GM19397 (cell line): Measurements from ENCODE around the gene PES1.
"Not testable (repeated sequence)": the region's sequence is repeated elsewhere in the genome, so short reads cannot be mapped to it uniquely, and the experiment has no call there.

Experiments
- ATAC-seq: cut with Tn5 transposase; IDR thresholded peaks from one replicate; pipeline ENCODE4 v1.9.1; 2021; ENCODE audit warnings: mild to moderate bottlenecking, moderate library complexity; ENCODE audit not compliant: unreplicated experiment

Gene PES1

GRCh38 chr22:30578481-30578880 lies 13.2 kb downstream of the PES1 start:
- ATAC-seq = no peak

GRCh38 chr22:30575859-30576258 lies 15.9 kb downstream of the PES1 start:
- no peak for ATAC-seq

- ATAC-seq = no peak
These were observed 16.6 kb downstream of the PES1 start for GRCh38 chr22:30574997-30575671.

- ATAC-seq = no peak
These were observed 17.4 kb downstream of the PES1 start, which contains the start of gene GAL3ST1 for GRCh38 chr22:30574095-30574981. Gene GAL3ST1 (minus strand): TSS chr22:30574665. CDS start chr22:30557392, 17,273 bp downstream.

- ATAC-seq = no peak
These were observed 18.1 kb downstream of the PES1 start for GRCh38 chr22:30573594-30574094.

GRCh38 chr22:30572840-30573593 lies 18.7 kb downstream of the PES1 start:
- no peak for ATAC-seq

GRCh38 chr22:30572210-30572609 lies 19.5 kb downstream of the PES1 start:
- ATAC-seq = no peak

- ATAC-seq = no peak
These were observed 22.0 kb downstream of the PES1 start for GRCh38 chr22:30569674-30570202.

- ATAC-seq = no peak
These were observed 23.4 kb downstream of the PES1 start for GRCh38 chr22:30568137-30568805.

GRCh38 chr22:30567277-30567676 lies 24.4 kb downstream of the PES1 start:
- ATAC-seq = not testable (repeated sequence)

- ATAC-seq = no peak
These were observed 25.6 kb downstream of the PES1 start for GRCh38 chr22:30566125-30566524.

- ATAC-seq = no peak
These were observed 26.4 kb downstream of the PES1 start for GRCh38 chr22:30565341-30565740.

GRCh38 chr22:30564761-30565119 lies 27.0 kb downstream of the PES1 start:
- no peak for ATAC-seq

GRCh38 chr22:30564045-30564760 lies 27.5 kb downstream of the PES1 start:
- ATAC-seq = no peak

GRCh38 chr22:30562366-30562765 lies 29.3 kb downstream of the PES1 start:
- ATAC-seq = no peak

- no peak for ATAC-seq
These were observed 30.1 kb downstream of the PES1 start for GRCh38 chr22:30561402-30562189.

GRCh38 chr22:30560643-30561202 lies 31.0 kb downstream of the PES1 start:
- ATAC-seq = not testable (repeated sequence)

- ATAC-seq = no peak
These were observed 31.8 kb downstream of the PES1 start for GRCh38 chr22:30559889-30560288.

- ATAC-seq = no peak
These were observed 34.5 kb downstream of the PES1 start for GRCh38 chr22:30557243-30557642.
